H1 (cell line): Measurements from ENCODE around the gene ARHGEF6. TPM values are rescaled to one million over a fixed set of nuclear protein-coding genes. Genes with fewer than 3 reads are reported as not detected.

Experiments
- CTCF ChIA-PET: fragments of 300-600 bp; sonication (Branson Sonifier 250); formaldehyde crosslinking; loops from one replicate; lab custom pipeline; 2021; ENCODE audit not compliant: partially characterized antibody; lab: Charles Lee
- POLR2A ChIA-PET: fragments of 300-600 bp; sonication (Branson Sonifier 250); formaldehyde crosslinking; loops from one replicate; lab custom pipeline; 2021; ENCODE audit warnings: inconsistent platforms; ENCODE audit not compliant: partially characterized antibody; lab: Charles Lee
- DNase-seq, 2 experiments: peaks; one replicate each; pipeline versions ENCODE4 v3.0.0 to v3.0.0-alpha.2; 2010 to 2022; ENCODE audit warnings: low spot score in 2 of 2, low read depth in 1 of 2, mixed read lengths in 1 of 2
- FAIRE-seq: peaks from 2 replicates; lab custom pipeline; 2011; peaks lifted over from hg19 to GRCh38; lab: Jason Lieb, UNC
- H2AFZ ChIP-seq: 2 replicates; pipeline ENCODE4 v1.8.1; 2012; ENCODE audit warnings: low read length, inconsistent platforms
- H2AK5ac ChIP-seq: 2 replicates; pipeline ENCODE4 v1.6.1; 2013; ENCODE audit warnings: low read depth, low read length
- H2BK120ac ChIP-seq: replicated peaks from 2 replicates; pipeline ENCODE3; 2013; ENCODE audit warnings: low read depth, low read length, inconsistent platforms
- H2BK12ac ChIP-seq: 2 replicates; pipeline ENCODE4 v1.6.1; 2013; ENCODE audit warnings: low read depth, low read length
- H2BK15ac ChIP-seq: 2 replicates; pipeline ENCODE4 v1.6.1; 2013; ENCODE audit warnings: low read length
- H2BK20ac ChIP-seq: 2 replicates; pipeline ENCODE4 v1.6.1; 2013; ENCODE audit warnings: low read length
- H2BK5ac ChIP-seq: 2 replicates; pipeline ENCODE4 v1.6.1; 2013; ENCODE audit warnings: low read depth, low read length
- H3K14ac ChIP-seq: 2 replicates; pipeline ENCODE4 v1.6.1; 2013; ENCODE audit warnings: inconsistent platforms; ENCODE audit not compliant: insufficient read length
- H3K18ac ChIP-seq: 2 replicates; pipeline ENCODE4 v1.6.1; 2013; ENCODE audit warnings: low read length; ENCODE audit errors: extremely low read depth
- H3K23ac ChIP-seq: 2 replicates; pipeline ENCODE4 v1.6.1; 2013; ENCODE audit warnings: inconsistent platforms; ENCODE audit not compliant: insufficient read length
- H3K23me2 ChIP-seq: 2 replicates; pipeline ENCODE4 v1.6.1; 2013; ENCODE audit warnings: low read depth, low read length
- H3K27ac ChIP-seq: 2 replicates; pipeline ENCODE4 v1.6.1; 2011; ENCODE audit warnings: low read depth, low read length, inconsistent platforms
- H3K27me3 ChIP-seq, 4 experiments: replicated peaks in 1 of 4; 1 replicate in 1 of 4; 2 replicates in 3 of 4; pipeline versions ENCODE4 v1.6.1 to v1.8.1; 2011 to 2013; ENCODE audit warnings: low read length in 3 of 4, mild to moderate bottlenecking in 3 of 4, inconsistent platforms in 2 of 4, mixed read lengths in 2 of 4, moderate library complexity in 1 of 4; ENCODE audit not compliant: control insufficient read depth in 3 of 4, insufficient read depth in 3 of 4; ENCODE audit errors: extremely low read depth in 1 of 4
- H3K36me3 ChIP-seq, 4 experiments: 2 replicates each; pipeline versions ENCODE4 v1.6.1 to v1.8.1; 2011 to 2013; ENCODE audit warnings: mild to moderate bottlenecking in 4 of 4, low read length in 3 of 4, moderate library complexity in 2 of 4, control low read depth in 1 of 4, inconsistent platforms in 1 of 4; ENCODE audit not compliant: insufficient read depth in 4 of 4, control insufficient read depth in 2 of 4
- H3K4ac ChIP-seq: replicated peaks from 2 replicates; pipeline ENCODE3; 2013; ENCODE audit warnings: low read length, low read depth, mixed read lengths, inconsistent platforms; ENCODE audit not compliant: insufficient read length
- H3K4me1 ChIP-seq, 4 experiments: replicated peaks in 1 of 4; 1 replicate in 1 of 4; 2 replicates in 3 of 4; pipeline versions ENCODE4 v1.6.1 to v1.8.1; 2011 to 2013; ENCODE audit warnings: low read length in 3 of 4, inconsistent platforms in 2 of 4, mixed read lengths in 1 of 4; ENCODE audit not compliant: insufficient read depth in 4 of 4, control insufficient read depth in 3 of 4
- H3K4me2 ChIP-seq, 2 experiments: 2 replicates each; pipeline versions ENCODE4 v1.6.1 to v1.8.1; 2011 to 2013; ENCODE audit warnings: low read depth in 2 of 2, low read length in 2 of 2, control low read depth in 1 of 2, inconsistent platforms in 1 of 2, mild to moderate bottlenecking in 1 of 2; ENCODE audit not compliant: insufficient read depth in 1 of 2
- H3K4me3 ChIP-seq, 4 experiments: fragments of 200-600, 300-600 bp in 1 of 4; sonication (generic), shearing (Covaris generic), sonication (Bioruptor Twin) in 1 of 4; 2 replicates each; pipeline versions ENCODE4 v1.5.1 to v1.8.1; 2011 to 2016; ENCODE audit warnings: low read length in 4 of 4, low read depth in 3 of 4, control low read depth in 2 of 4, inconsistent platforms in 2 of 4, mild to moderate bottlenecking in 2 of 4, mixed read lengths in 1 of 4, moderate library complexity in 1 of 4; ENCODE audit not compliant: insufficient read depth in 2 of 4; ENCODE audit errors: extremely low read depth in 1 of 4
- H3K56ac ChIP-seq: replicated peaks from 2 replicates; pipeline ENCODE3; 2013; ENCODE audit warnings: low read depth, mild to moderate bottlenecking, mixed read lengths, low read length, inconsistent platforms; ENCODE audit not compliant: insufficient read length
- H3K79me1 ChIP-seq: 2 replicates; pipeline ENCODE4 v1.6.1; 2013; ENCODE audit warnings: low read depth, low read length, control low read depth
- H3K79me2 ChIP-seq, 2 experiments: 2 replicates each; pipeline versions ENCODE4 v1.6.1 to v1.8.1; 2012 to 2013; ENCODE audit warnings: low read length in 2 of 2, mild to moderate bottlenecking in 2 of 2, inconsistent platforms in 1 of 2; ENCODE audit not compliant: insufficient read depth in 2 of 2, control insufficient read depth in 1 of 2
- H3K9ac ChIP-seq, 4 experiments: replicated peaks in 1 of 4; 1 replicate in 1 of 4; 2 replicates in 3 of 4; pipeline versions ENCODE4 v1.6.1 to v1.8.1; 2011 to 2013; ENCODE audit warnings: low read depth in 3 of 4, low read length in 3 of 4, control low read depth in 2 of 4, mild to moderate bottlenecking in 2 of 4, moderate library complexity in 2 of 4, inconsistent platforms in 1 of 4; ENCODE audit errors: extremely low read depth in 1 of 4
- H3K9me3 ChIP-seq, 2 experiments: 2 replicates each; pipeline versions ENCODE4 v1.6.1 to v1.8.1; 2012 to 2013; ENCODE audit warnings: mild to moderate bottlenecking in 2 of 2, moderate library complexity in 2 of 2, control low read depth in 1 of 2, inconsistent platforms in 1 of 2, low read depth in 1 of 2, low read length in 1 of 2, mixed read lengths in 1 of 2; ENCODE audit not compliant: insufficient read depth in 2 of 2
- H4K20me1 ChIP-seq, 2 experiments: replicated peaks in 1 of 2; 2 replicates each; pipeline versions ENCODE3 to v1.8.1; 2011 to 2013; ENCODE audit warnings: inconsistent platforms in 2 of 2, low read length in 2 of 2, mild to moderate bottlenecking in 1 of 2; ENCODE audit not compliant: insufficient read depth in 2 of 2, control insufficient read depth in 1 of 2
- H4K5ac ChIP-seq: 2 replicates; pipeline ENCODE4 v1.6.1; 2013; ENCODE audit warnings: low read length, low read depth, mixed read lengths, inconsistent platforms; ENCODE audit not compliant: insufficient read length
- H4K8ac ChIP-seq: 2 replicates; pipeline ENCODE4 v1.8.0; 2013; ENCODE audit warnings: mild to moderate bottlenecking, moderate library complexity, low read length, inconsistent platforms; ENCODE audit not compliant: insufficient read depth; ENCODE audit errors: extremely low read depth
- H4K91ac ChIP-seq: replicated peaks from 2 replicates; pipeline ENCODE3; 2013; ENCODE audit warnings: low read length, mixed read lengths, inconsistent platforms; ENCODE audit not compliant: insufficient read length
- ASH2L ChIP-seq: fragments of 200-600, 300-600 bp; sonication (generic); IDR thresholded peaks from one replicate; pipeline ENCODE4 v1.7.1; 2017; ENCODE audit warnings: low read length
- BACH1 ChIP-seq: IDR thresholded peaks from 2 replicates; pipeline ENCODE4 v1.6.1; 2012; ENCODE audit warnings: low read length, improper control_type of control experiment
- BCL11A ChIP-seq, 2 experiments: IDR thresholded peaks; one replicate each; pipeline ENCODE4 v1.6.1; 2011; ENCODE audit warnings: low read depth in 2 of 2, low read length in 2 of 2, mild to moderate bottlenecking in 2 of 2
- KDM4A ChIP-seq: IDR thresholded peaks from one replicate; pipeline ENCODE4 v1.7.1; 2012; ENCODE audit warnings: low read depth, mild to moderate bottlenecking, moderate library complexity, low read length, inconsistent platforms; ENCODE audit not compliant: severe bottlenecking
- RAD21 ChIP-seq, 2 experiments: IDR thresholded peaks in 1 of 2; conservative IDR thresholded peaks in 1 of 2; 2 replicates each; pipeline ENCODE4 v1.6.1; 2011; ENCODE audit warnings: low read depth in 2 of 2, low read length in 2 of 2, improper control_type of control experiment in 1 of 2, inconsistent platforms in 1 of 2, mild to moderate bottlenecking in 1 of 2, moderate library complexity in 1 of 2
- YY1 ChIP-seq: IDR thresholded peaks from 2 replicates; pipeline ENCODE4 v1.6.1; 2011; ENCODE audit warnings: low read depth, mild to moderate bottlenecking, low read length
- WGBS, 2 experiments: shearing (Covaris generic) in 1 of 2; methylation state at CpG; one replicate each; pipeline versions ENCODE4 v1.1.6 to v1.1.7; 2013 to 2015; ENCODE audit warnings: low lambda C conversion rate in 2 of 2, mixed read lengths in 2 of 2, inconsistent platforms in 1 of 2, low coverage in 1 of 2, missing lambda C conversion rate in 1 of 2; ENCODE audit not compliant: insufficient replicate concordance in 2 of 2, insufficient coverage in 1 of 2, insufficient read length in 1 of 2; ENCODE audit errors: extremely low coverage in 1 of 2, missing lambda C conversion rate in 1 of 2; 5-methylcytosine and 5-hydroxymethylcytosine counted together
- polyA plus RNA-seq, 7 experiments: library from polyadenylated mRNA; depleted of rRNA in 3 of 7; stranded (reverse) in 5 of 7; unstranded in 2 of 7; fragments of >200 nt in 5 of 7; fragments of 200-250 nt in 2 of 7; gene quantifications; 1 replicate in 5 of 7; 2 replicates in 1 of 7; 4 replicates in 1 of 7; pipeline versions ENCODE4 v1.2.1 to v1.2.3, GENCODE V29; 2011 to 2013; ENCODE audit warnings: missing spikeins in 2 of 7, mixed read lengths in 2 of 7
- total RNA-seq: library from RNA; stranded (reverse); fragmentation: NEBNext Ultra II Directional; extraction: Animal tissue kit (Norgen Biotek cat#: 25700); gene quantifications from 2 replicates; pipeline ENCODE4 v1.2.1, GENCODE V29; 2021
- TF ChIP-seq, protein P1 (sequence below), 3 experiments: IDR thresholded peaks; 1 replicate in 2 of 3; 2 replicates in 1 of 3; pipeline versions ENCODE4 v1.5.1 to v1.6.1; 2011; ENCODE audit warnings: low read length in 3 of 3, mild to moderate bottlenecking in 3 of 3, inconsistent platforms in 2 of 3, low read depth in 1 of 3, moderate library complexity in 1 of 3; ENCODE audit not compliant: insufficient read depth in 1 of 3; ENCODE audit errors: control extremely low read depth in 1 of 3
- TF ChIP-seq, protein P2 (sequence below): IDR thresholded peaks from 2 replicates; pipeline ENCODE4 v1.6.1; 2012; ENCODE audit warnings: inconsistent platforms

ARHGEF6 gene
- total and polyA plus RNA-seq, 2 of the 8 experiments (the other 6 are each of a cell fraction or from before 2014, with no cell fraction given), result 3.6 to 3.7 TPM

DNA sequence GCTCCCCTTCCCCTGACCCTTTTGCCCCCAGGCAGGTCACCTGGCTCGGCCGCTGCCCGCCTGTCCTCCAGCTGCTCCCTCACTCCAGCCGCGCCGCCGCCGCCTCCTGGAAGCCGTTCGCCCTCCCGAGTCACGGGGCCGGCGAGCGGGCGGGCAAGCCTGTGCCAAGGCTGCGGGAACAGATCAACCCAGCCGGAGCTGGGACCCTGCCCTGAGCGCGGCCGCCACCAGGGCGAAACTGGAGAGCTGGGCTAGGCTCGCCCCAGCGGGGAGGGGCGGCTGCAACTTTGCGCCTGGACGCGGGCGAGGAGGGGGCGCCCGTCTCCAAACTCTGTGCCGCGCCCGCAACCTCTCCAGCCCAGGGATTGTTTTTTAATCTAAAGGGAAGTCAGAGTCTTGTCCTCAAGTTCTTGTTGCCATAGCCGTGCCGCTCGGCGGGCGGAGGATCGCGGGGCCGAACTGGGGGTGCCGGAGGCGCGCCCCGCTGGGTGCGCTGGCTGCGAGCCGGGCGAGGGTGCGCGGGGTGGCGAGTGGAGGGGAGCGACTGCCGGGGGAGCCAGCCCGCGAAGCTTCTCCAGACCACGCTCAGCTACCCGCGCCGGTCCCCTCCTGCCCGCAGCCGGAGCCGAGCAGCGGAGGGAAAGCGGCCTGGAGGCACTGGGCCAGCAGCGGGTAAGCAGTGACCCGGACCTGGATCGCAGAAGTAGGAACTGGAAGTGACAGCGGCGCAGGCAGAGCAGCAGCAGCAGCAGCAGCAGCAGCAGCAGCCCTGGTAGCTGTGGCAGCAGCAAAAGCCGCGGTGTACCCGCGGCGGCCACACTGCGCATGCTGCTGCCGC, 13.4 kb downstream of the ARHGEF6 start:
- Histone ChIP-seq H4K8ac (peak overlapping the region; percentile 51), H3K79me1 (no peaks in the 10 kb centered on the region), H3K14ac (no peak overlapping the region), H2BK120ac (no peak overlapping the region), H3K18ac (peak overlapping the region; percentile 78), H2AFZ (peak overlapping the region; percentile 70; the same call in 1 of the 2 replicates), H2AK5ac (no peak overlapping the region), H3K56ac (no peak overlapping the region), H3K9ac (peak overlapping the region in 2 of 4 experiments; percentile 20 to 57; a peak in 3 of 7 replicates), H3K23ac (no peak overlapping the region), H2BK15ac (no peak overlapping the region), H3K4ac (no peak overlapping the region), H4K20me1 (no peaks in the 10 kb centered on the region), H3K79me2 (no peaks in the 10 kb centered on the region), H3K27me3 (no peaks in the 10 kb centered on the region), H4K5ac (no peak overlapping the region), H3K4me2 (peak overlapping the region; percentile 72 to 86), H3K4me1 (peaks cover 0 to 6% (median under 1%) of the 10 kb centered on the region in 4 experiments; a peak in 3 of 7 replicates), H2BK5ac (no peak overlapping the region; the same call in 1 of the 2 replicates), H2BK12ac (no peak overlapping the region), H4K91ac (no peak overlapping the region), H3K9me3 (no peaks in the 10 kb centered on the region), H3K23me2 (peaks cover 3% of the 10 kb centered on the region; the same call in 1 of the 2 replicates), H2BK20ac (no peak overlapping the region), H3K27ac (no peak overlapping the region), H3K4me3 (peak overlapping the region; percentile 40 to 71 (median 56)), H3K36me3 (no peaks in the 10 kb centered on the region)
- DNase-seq (peak; percentile 2 to 63), FAIRE-seq (no peak)
- CTCF ChIA-PET, result interaction anchor here (0.9 to 2.2 kb wide), 6 partner anchors 14 to 59 kb away, joined by 3 to 9 read pairs (median 3); no protein-coding TSS in a partner anchor
- POLR2A ChIA-PET, result interaction anchor here (0.8 to 2.6 kb wide), 10 partner anchors 11 to 114 kb away, joined by 3 to 7 read pairs (median 4); partner anchors contain the start of gene RBMX
- 1% methylated on average over 10 of the region's 78 CpGs; no CpG with 5 or more reads in 1 of the 2 experiments for WGBS, 2 experiments
- TF ChIP-seq BACH1 (no peak), ASH2L (peak; percentile 73), YY1 (no peak), RAD21 (IDR thresholded peaks at IDR 0.05 in 1 of 2, conservative IDR thresholded peaks at IDR 0.05 in 1 of 2; ENCODE audit: low read depth in 2 of 2, low read length in 2 of 2) (peak in 1 of 2 experiments; percentile 38; a peak in 3 of 4 replicates), BCL11A (IDR thresholded peaks at IDR 0.05; ENCODE audit: low read depth in 2 of 2, low read length in 2 of 2) (no peak), KDM4A (peak; percentile 35)
- TF ChIP-seq, protein P1, sequence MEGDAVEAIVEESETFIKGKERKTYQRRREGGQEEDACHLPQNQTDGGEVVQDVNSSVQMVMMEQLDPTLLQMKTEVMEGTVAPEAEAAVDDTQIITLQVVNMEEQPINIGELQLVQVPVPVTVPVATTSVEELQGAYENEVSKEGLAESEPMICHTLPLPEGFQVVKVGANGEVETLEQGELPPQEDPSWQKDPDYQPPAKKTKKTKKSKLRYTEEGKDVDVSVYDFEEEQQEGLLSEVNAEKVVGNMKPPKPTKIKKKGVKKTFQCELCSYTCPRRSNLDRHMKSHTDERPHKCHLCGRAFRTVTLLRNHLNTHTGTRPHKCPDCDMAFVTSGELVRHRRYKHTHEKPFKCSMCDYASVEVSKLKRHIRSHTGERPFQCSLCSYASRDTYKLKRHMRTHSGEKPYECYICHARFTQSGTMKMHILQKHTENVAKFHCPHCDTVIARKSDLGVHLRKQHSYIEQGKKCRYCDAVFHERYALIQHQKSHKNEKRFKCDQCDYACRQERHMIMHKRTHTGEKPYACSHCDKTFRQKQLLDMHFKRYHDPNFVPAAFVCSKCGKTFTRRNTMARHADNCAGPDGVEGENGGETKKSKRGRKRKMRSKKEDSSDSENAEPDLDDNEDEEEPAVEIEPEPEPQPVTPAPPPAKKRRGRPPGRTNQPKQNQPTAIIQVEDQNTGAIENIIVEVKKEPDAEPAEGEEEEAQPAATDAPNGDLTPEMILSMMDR (IDR thresholded peaks at IDR 0.05; ENCODE audit: control extremely low read depth in 1 of 3, insufficient read depth in 1 of 3, low read depth in 1 of 3, low read length in 3 of 3), result peak; percentile 32 to 40 (median 40)
- TF ChIP-seq, protein P2, sequence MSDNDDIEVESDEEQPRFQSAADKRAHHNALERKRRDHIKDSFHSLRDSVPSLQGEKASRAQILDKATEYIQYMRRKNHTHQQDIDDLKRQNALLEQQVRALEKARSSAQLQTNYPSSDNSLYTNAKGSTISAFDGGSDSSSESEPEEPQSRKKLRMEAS, result peak; percentile 45
